ENCODE data around the gene PERM1.

DNA sequence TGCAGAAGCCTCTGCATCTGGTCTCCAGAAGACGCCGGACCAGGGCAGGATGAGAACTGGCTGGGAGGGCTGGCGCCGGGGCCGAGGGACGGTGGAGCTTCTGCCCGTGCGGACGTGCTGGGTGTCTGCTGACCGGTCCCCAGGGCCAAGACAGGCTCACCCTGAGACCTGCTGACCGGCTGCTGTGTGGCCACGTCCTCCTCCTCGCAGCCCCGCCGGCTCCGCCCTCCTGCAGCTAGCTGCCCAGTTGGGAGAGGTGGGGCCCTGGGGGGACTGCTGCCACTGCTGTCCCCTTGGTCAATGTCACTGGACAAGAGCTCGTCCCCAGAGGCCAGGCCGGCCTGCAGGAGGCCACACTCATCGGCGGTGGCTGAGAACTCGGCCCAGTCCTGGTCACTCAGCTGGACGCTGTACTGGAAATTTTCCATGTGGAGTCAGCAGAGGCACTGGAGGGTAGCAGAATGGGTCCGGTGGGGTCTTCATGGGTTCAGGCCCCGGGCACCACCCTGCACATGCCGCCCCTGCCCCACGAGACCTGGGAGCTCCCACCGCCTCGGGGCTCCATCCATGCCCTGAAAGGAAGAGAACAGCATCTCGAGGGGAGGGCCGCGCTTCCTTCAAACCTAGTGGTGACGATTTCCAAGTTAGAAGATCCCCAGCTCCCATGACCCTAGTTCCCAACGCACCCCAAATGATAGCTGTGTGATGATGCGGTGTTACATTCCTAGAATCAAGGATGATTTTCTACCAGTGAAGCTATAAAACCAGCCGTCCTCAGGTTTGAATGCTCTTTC lies 1.1 kb downstream of the PERM1 start:
- TF ChIP-seq, protein P1, sequence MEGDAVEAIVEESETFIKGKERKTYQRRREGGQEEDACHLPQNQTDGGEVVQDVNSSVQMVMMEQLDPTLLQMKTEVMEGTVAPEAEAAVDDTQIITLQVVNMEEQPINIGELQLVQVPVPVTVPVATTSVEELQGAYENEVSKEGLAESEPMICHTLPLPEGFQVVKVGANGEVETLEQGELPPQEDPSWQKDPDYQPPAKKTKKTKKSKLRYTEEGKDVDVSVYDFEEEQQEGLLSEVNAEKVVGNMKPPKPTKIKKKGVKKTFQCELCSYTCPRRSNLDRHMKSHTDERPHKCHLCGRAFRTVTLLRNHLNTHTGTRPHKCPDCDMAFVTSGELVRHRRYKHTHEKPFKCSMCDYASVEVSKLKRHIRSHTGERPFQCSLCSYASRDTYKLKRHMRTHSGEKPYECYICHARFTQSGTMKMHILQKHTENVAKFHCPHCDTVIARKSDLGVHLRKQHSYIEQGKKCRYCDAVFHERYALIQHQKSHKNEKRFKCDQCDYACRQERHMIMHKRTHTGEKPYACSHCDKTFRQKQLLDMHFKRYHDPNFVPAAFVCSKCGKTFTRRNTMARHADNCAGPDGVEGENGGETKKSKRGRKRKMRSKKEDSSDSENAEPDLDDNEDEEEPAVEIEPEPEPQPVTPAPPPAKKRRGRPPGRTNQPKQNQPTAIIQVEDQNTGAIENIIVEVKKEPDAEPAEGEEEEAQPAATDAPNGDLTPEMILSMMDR (conservative IDR thresholded peaks at IDR 0.05; ENCODE audit: low read depth, low read length): no peak
- TF ChIP-seq EZH2phosphoT487 (IDR thresholded peaks at IDR 0.05; ENCODE audit: borderline replicate concordance, low read length) (no peak), EZH2 (IDR thresholded peaks at IDR 0.05; ENCODE audit: low read length, unreplicated experiment) (no peak)
